ENCODE results near the gene D2HGDH.

DNA sequence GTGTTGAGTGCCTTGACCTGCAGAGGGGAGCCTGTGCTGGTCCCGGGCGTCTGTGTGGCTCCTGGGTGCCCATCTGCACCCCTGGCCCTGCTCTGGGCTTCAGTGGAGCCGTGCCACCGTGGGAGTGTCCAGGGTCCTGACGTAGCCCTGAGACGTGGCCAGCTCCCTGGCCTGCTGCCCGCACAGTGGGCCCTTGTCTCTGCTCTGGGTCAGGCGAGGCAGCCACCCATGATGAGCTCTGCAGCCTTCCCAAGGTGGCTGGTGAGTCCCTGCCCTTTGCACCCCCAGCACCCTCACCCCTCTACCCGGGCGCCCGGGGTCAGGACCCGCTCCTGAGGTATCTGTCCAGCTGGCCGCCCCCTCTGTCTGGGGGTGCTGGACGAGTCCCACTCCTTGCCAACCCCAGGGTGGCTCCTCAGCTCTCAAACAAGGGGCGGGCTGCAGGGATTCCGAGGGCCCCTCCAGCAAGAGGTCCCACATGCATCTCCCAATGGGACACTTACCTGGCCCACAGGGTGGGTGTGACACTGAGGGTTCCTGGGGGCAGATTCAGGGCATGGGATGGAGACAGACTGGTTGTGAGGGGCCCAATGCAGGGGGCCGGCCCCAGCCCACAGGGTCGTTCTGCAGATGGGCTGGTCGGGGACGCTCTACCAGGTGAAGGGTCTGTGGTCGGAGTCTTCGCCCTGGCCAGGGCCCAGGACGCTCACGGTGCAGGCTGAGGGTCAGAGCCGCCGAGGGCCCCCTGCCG is 76.9 kb downstream of the D2HGDH start:
- no peak for TF ChIP-seq POLR2AphosphoS5 (IDR thresholded peaks at IDR 0.05; ENCODE audit: insufficient read depth in 1 of 2, low read depth in 1 of 2)
- TF ChIP-seq, protein P1, sequence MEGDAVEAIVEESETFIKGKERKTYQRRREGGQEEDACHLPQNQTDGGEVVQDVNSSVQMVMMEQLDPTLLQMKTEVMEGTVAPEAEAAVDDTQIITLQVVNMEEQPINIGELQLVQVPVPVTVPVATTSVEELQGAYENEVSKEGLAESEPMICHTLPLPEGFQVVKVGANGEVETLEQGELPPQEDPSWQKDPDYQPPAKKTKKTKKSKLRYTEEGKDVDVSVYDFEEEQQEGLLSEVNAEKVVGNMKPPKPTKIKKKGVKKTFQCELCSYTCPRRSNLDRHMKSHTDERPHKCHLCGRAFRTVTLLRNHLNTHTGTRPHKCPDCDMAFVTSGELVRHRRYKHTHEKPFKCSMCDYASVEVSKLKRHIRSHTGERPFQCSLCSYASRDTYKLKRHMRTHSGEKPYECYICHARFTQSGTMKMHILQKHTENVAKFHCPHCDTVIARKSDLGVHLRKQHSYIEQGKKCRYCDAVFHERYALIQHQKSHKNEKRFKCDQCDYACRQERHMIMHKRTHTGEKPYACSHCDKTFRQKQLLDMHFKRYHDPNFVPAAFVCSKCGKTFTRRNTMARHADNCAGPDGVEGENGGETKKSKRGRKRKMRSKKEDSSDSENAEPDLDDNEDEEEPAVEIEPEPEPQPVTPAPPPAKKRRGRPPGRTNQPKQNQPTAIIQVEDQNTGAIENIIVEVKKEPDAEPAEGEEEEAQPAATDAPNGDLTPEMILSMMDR (IDR thresholded peaks at IDR 0.05) = no peak

All from vagina (tissue), 2 donors.